GM18505 (cell line): ENCODE measurements around the gene HK1.

Experiments
- ATAC-seq: cut with Tn5 transposase; IDR thresholded peaks from one replicate; pipeline ENCODE4 v1.9.1; 2021; ENCODE audit not compliant: unreplicated experiment
- POLR2A ChIP-seq: IDR thresholded peaks from 4 replicates; pipeline ENCODE4 v1.6.1; 2011; ENCODE audit warnings: borderline replicate concordance; ENCODE audit not compliant: insufficient read depth, insufficient read length; ENCODE audit errors: extremely low read depth

The HK1 gene

DNA sequence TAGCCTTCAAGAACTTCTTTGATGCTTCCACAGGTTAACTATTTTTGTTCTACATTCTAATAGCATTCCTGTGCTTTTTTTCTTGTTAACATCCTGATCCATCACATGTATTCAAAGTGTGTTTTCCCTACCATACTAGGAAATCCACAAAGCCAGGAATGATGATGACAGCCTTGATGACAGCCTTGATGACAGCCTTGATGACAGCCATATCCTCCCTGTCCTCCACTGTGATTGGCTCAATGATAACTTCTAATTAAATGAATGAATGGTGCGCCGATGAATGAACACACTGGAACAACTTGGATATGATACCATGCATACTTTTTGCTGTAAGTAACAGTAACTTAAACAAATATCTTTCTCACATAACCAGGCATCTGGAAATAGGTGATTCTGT is 146.7 kb downstream of the HK1 start:
- no peak for TF ChIP-seq POLR2A
- no peak for ATAC-seq

DNA sequence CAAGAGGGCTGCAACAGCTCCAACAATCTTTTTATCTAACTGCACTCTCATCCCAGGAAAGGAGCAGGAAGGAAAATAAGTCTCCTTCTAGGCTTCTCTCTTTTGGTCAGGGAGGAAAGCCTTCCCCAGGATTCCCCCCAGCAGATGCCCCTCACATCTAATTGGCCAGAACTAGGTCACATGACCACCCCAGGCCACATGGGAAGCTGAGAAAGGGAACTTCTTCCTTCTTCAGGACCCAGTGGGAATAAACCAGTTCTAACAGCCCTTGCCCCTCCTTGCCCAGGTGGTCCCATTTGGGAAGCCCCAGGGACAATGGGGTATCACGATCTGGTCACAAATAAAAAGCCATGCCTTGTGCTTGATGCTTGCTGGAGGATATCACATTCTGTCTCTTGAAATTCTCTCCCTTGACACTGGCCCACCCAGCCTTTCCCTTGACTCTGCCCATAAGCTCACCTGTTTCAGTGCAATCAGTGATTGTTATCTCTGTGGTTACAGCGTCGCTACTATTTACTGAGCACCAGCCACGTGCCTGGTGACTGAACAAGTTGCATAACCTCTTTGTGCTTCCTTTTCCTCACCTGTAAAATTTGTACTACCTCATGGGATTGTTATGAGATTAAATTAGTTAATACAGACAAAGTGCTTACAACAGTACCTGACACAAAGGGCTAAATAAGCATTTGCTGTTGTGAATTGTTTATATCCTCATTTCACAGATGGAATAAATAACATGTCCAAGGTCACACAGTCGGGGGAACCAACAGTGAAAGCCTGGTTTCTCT is 147.4 kb downstream of the HK1 start:
- no peak for ATAC-seq
- no peak for TF ChIP-seq POLR2A

DNA sequence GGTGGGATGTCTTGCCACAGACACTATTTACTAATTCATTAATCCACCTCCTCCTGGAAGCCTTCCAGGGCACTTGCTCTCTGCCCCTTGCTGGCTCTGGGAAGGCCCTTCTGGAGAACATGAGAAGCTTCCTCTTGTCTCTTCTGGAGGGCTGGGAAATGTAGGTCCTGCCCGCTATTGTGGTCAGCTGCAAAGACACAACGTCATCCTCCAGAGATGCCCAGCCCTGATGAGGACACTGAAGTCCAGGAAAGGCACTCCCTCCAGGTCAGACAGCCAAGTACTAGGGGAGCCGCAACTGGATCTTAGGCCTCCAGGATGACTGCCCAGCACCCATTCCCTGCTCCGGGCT is 148.1 kb downstream of the HK1 start:
- TF ChIP-seq POLR2A = no peak
- ATAC-seq = no peak

DNA sequence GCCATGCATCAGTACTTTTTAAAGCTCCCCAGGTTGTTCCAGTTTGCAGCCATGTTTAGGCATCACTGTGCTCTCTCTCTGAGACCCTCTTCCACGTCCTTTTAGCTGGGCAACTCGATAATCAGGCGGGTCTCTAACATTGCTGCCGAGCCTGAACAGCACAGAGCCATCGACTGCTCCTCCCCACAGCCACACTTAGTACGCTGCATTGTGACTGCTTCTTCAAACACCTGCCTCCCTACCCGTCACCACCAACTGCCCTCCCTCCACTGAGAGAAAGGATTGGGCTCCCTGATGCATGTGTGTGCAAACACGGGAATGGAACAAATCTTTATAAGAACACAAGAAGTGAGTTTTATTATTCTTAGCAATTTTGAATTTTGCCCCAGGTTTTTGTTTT is 149.9 kb downstream of the HK1 start:
- no peak for TF ChIP-seq POLR2A
- no peak for ATAC-seq

DNA sequence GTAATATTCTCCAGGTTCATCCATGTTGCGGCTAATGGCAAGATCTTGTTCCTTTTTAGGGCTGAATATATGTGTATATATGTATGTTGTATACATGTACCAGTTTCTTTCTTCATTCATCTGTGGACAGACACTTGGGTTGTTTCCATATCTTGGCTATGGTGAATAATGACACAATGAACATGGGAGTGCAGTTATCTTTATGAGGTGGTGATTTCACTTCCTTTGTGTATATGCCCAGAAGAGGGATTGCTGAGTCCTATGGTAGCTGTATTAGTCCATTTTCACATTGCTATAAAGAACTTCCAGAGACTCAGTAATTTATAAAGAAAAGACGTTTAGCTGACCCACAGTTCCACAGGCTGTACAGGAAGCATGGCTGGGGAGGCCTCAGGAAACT is 155.9 kb downstream of the HK1 start:
- no peak for ATAC-seq
- no peak for TF ChIP-seq POLR2A

DNA sequence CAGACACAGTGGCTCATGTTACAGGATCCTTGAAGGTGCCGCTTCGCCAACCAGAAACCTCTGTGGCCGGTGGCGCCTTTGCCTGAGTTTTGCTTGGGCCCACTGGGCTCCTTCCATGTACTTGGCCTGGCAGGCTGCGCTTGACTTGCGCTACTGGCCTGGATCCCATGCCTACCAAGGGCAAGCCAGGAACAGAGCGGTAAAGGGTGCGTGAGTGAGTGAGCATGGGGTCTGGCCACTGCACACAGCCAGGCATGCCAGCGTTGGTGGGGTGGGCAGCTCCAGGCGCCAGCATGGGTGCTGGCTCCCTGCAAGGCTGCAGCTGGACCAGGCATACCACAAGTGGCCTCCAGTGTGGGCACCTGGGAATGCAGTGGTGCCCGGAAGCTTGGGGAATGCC is 156.6 kb downstream of the HK1 start:
- no peak for ATAC-seq
- TF ChIP-seq POLR2A = no peak

DNA sequence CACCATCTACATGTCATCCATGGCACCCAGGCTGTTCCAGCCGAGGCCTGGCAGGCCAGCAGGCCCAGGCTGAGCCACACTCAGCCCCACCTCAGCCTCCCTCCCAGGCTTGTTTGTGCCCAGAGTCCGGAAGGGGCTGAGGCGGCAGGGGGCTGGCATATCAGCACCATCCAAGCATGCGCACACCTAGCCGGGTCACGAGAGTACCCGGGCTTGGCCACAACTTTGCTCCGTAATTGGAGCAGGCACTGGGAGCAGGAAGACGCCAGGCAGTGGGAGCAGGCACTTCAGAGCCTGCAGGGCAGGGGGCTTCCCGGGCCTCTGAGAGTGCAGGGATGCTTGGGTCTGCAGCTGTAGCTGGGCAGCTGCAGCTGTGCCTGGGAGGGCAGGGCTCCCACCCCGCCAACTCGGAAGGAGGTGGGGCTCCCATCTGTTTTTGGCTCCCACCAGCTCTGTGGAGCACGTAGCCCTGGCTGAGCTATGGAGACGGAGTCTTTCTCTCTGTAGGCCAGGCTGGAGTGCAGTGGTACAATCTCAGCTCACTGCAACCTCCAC is 157.7 kb downstream of the HK1 start:
- no peak for TF ChIP-seq POLR2A
- no peak for ATAC-seq

DNA sequence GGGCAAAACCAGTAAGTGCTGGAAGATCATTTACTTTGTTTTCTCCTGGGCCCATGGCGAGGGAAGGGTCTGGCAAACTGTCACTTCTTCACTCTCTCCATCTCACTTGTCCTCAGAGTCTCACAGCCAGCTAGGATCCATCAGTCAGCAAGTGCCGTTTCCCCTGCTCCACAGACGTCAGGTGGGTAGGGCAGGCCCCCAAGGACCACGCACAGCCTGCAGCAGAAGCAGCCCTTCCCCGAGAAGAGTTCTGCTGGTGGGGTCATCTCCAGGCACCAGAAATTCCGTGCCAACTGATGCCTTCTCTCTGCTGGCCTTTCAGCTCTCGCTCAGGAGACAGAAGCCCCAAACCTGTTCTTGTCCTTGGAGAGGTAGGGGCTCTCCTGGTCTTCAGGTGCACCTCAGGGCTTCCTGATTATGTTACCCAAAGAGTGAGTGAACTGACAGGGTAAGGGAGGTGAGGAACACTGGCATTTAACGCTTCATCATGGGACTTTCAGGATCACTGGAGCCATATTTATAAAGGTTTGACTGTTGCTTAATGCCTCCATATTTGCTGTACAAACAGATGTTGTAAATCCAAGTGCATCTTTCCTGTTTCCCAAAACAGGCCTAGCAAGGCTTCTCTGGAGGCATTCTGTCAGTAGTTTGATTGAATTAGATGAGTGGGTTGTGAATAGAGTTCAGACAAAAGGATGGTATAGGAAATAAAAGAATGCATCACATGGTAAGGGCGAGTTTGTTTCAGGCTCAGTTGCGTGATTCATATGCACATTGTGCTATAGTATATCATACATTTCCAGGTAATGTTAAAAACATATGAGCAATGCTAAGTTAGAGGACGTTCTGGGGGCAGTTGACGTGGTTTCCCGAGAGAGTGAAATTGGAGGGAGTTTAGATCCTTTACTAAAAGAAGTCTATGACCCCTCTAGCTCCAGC is 159.3 kb downstream of the HK1 start:
- no peak for ATAC-seq
- TF ChIP-seq POLR2A = no peak

DNA sequence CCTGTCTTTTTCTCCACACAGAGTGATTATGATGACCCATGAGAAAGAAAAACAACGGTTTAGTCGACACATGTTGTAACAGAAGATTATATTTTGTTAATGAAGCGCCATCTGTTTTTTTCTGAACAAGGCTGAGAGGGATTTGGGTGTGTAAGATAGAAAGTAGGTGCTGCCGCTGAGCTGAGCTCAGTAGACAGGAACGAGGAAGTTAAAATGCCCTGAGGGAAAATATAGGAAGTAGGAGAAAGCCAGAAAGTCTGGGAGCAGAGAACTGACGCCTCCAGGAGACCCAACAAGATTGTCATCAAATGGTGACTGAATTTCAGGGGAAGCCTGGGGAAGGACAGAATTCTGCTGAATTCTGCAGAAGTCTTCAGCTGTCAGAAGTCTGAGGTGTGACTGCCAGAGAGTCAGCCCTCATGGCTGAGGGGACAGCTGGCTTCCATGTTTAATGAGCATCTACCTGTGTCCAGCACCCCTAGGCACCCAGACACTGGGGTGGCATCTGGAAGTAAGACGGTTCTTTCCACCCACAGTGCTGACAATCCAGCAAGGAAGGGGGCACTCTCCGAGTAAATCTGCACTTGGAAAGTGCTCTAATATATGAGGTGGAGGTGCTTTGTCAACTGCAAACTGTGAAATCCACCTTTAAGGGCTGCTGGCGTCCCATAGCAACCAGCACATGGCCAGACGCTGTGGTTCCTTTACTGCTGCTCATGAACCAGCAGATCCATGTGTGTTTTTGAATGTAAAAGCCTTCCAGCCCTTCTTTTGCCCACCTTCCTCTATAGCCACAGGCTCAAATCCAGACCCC is 160.4 kb downstream of the HK1 start:
- TF ChIP-seq POLR2A = no peak
- no peak for ATAC-seq

DNA sequence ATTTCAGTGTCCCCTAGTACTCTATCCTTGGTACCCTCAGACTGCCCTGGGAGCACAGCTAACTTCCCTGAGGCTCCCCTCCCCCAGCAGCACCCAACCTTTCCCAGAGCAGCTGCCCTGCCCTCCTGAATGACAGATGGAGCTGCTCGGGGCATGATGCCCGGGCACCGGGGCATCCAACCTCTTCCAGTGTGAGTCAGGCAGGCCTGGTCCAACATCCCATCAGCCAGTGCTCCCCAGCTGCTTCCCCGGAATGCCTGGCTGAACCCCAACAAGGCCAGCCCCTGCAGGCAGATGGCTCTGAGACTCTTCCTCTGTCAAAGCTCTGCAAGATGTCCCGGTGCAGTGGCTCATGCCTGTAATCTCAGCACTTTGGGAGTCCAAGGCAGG is 161.0 kb downstream of the HK1 start:
- ATAC-seq = no peak
- no peak for TF ChIP-seq POLR2A

DNA sequence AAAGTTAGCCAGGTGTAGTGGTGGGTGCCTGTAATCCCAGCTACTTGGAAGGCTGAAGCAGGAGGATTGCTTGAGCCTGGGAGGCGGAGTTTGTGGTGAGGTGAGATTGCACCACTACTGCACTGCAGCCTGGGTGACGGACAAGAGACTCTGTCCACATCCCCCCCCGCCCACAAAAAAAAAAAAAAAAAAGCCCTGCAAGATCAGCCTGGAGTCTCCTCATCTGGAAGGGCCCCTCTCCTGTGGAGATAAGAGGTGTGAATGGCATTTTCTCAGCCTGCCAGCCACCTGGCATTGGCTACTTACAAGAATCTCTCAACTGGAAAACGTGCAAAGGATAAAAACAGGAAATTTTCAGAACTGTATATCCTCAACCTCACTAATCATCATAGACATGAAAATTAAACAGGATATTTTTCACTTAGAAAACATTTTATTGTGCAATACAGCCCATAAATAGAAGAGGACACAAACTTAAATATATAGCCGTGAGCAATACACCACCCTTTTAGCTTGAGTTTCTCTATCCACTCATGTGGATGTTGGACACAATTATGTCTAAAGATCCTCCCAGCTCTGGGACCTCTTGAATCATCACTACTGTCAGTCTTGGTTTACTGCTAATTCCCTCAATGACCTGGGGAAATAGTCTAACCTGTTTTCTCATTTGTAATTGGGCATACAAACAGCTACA is 161.7 kb downstream of the HK1 start:
- no peak for TF ChIP-seq POLR2A
- no peak for ATAC-seq

DNA sequence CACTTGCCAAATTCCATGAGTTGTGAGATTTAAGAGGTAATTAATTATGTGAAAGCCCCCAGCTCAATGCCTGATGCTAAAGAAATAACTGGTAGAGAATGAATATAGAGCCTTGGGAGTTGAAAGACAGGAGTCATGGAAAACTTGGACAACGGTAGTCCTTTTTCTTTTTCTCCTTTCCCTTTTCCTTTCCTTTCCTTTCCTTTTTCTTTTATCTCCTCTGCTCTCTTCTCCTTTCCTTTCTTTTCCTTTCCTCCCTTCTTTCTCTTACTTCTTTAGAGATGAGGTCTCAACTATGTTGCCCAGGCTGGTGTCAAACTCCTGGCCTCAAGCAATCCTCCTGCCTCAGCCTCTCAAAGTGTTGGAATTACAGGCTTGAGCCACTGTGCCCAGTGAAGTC is 165.1 kb downstream of the HK1 start:
- no peak for ATAC-seq
- TF ChIP-seq POLR2A = no peak
